Neural cell (in vitro differentiated cells): ENCODE data around the gene RNF223. TPM values are rescaled to one million over a fixed set of nuclear protein-coding genes. Genes with fewer than 3 reads are reported as not detected.

ENCODE experiments used
- H2AFZ ChIP-seq: fragments of 200-600, 300-800 bp; sonication (generic), shearing (Covaris generic); 2 replicates; pipeline ENCODE4 v1.6.0; 2014; ENCODE audit warnings: low read depth, mild to moderate bottlenecking, antibody characterized with exemption, low read length, moderate library complexity
- H3F3A ChIP-seq: fragments of 200-600 bp; shearing (Covaris generic); 2 replicates; pipeline ENCODE4 v1.6.1; 2016; ENCODE audit warnings: mild to moderate bottlenecking, moderate library complexity, mixed read lengths, antibody characterized with exemption, low read length; ENCODE audit not compliant: insufficient read depth, poor library complexity, severe bottlenecking
- H3K27ac ChIP-seq: fragments of 200-600, 300-800 bp; sonication (generic), shearing (Covaris generic); 2 replicates; pipeline ENCODE4 v1.5.1; 2014; ENCODE audit warnings: mild to moderate bottlenecking, low read length, moderate library complexity
- H3K27me3 ChIP-seq: fragments of 300-800, 200-600 bp; sonication (generic), shearing (Covaris generic); 2 replicates; pipeline ENCODE4 v1.6.0; 2014; ENCODE audit warnings: mild to moderate bottlenecking, low read depth, low read length, moderate library complexity; ENCODE audit not compliant: insufficient read depth
- H3K36me3 ChIP-seq: fragments of 300-800, 200-600 bp; sonication (generic), shearing (Covaris generic); 2 replicates; pipeline ENCODE4 v1.5.1; 2014; ENCODE audit warnings: mild to moderate bottlenecking, antibody characterized with exemption, low read length, moderate library complexity; ENCODE audit not compliant: insufficient read depth
- H3K4me2 ChIP-seq: fragments of 300-800, 200-600 bp; sonication (generic), shearing (Covaris generic); 2 replicates; pipeline ENCODE4 v1.6.0; 2014; ENCODE audit warnings: mild to moderate bottlenecking, low read length
- H3K4me3 ChIP-seq: fragments of 300-800, 200-600 bp; sonication (generic), shearing (Covaris generic); 2 replicates; pipeline ENCODE4 v1.5.1; 2014; ENCODE audit warnings: mild to moderate bottlenecking, low read length, moderate library complexity
- H3K79me2 ChIP-seq: fragments of 200-600 bp; shearing (Covaris generic); replicated peaks from 2 replicates; pipeline ENCODE4 v1.6.0; 2014; ENCODE audit warnings: mild to moderate bottlenecking, low read length, moderate library complexity; ENCODE audit not compliant: insufficient read depth
- H3K9ac ChIP-seq: fragments of 300-800, 200-600 bp; sonication (generic), shearing (Covaris generic); 2 replicates; pipeline ENCODE4 v1.6.1; 2016; ENCODE audit warnings: mild to moderate bottlenecking, low read length, mixed read lengths
- H3K9me2 ChIP-seq: fragments of 200-600 bp; shearing (Covaris generic); 2 replicates; pipeline ENCODE4 v1.6.1; 2016; ENCODE audit warnings: mild to moderate bottlenecking, low read length, mixed read lengths; ENCODE audit not compliant: insufficient read depth
- H3K9me3 ChIP-seq: fragments of 200-600, 300-800 bp; sonication (generic), shearing (Covaris generic); 2 replicates; pipeline ENCODE4 v1.6.1; 2016; ENCODE audit warnings: mild to moderate bottlenecking, mixed run types, low read length, moderate library complexity, mixed read lengths
- H4K20me1 ChIP-seq: fragments of 200-600 bp; shearing (Covaris generic); 2 replicates; pipeline ENCODE4 v1.6.1; 2016; ENCODE audit warnings: mild to moderate bottlenecking, mixed run types; ENCODE audit not compliant: insufficient read depth
- EP300 ChIP-seq: fragments of 450-650 bp; conservative IDR thresholded peaks from 2 replicates; pipeline ENCODE4 v1.6.1; 2014; ENCODE audit warnings: antibody characterized with exemption, mild to moderate bottlenecking, moderate library complexity; ENCODE audit not compliant: poor library complexity, severe bottlenecking
- EZH2 ChIP-seq: fragments of 200-600, 300-800 bp; shearing (Covaris generic), sonication (generic); IDR thresholded peaks from 2 replicates; pipeline ENCODE4 v1.6.1; 2014; ENCODE audit warnings: antibody characterized with exemption, low read length, borderline replicate concordance, mild to moderate bottlenecking; ENCODE audit not compliant: insufficient read depth, poor library complexity, severe bottlenecking
- MXI1 ChIP-seq: fragments of 450-650 bp; conservative IDR thresholded peaks from 2 replicates; pipeline ENCODE4 v1.6.1; 2014; ENCODE audit warnings: antibody characterized with exemption, mild to moderate bottlenecking; ENCODE audit not compliant: poor library complexity, severe bottlenecking
- POLR2AphosphoS5 ChIP-seq: IDR thresholded peaks from 2 replicates; pipeline ENCODE4 v1.6.1; 2012
- RAD21 ChIP-seq: fragments of 450-650 bp; conservative IDR thresholded peaks from 2 replicates; pipeline ENCODE4 v1.6.1; 2014; ENCODE audit warnings: antibody characterized with exemption, mild to moderate bottlenecking, moderate library complexity
- SMC3 ChIP-seq: fragments of 450-650 bp; conservative IDR thresholded peaks from 2 replicates; pipeline ENCODE4 v1.6.1; 2014; ENCODE audit warnings: antibody characterized with exemption, mild to moderate bottlenecking, moderate library complexity; ENCODE audit not compliant: poor library complexity
- TAF1 ChIP-seq: IDR thresholded peaks from 2 replicates; pipeline ENCODE4 v1.6.1; 2012; ENCODE audit warnings: low read depth
- polyA plus RNA-seq: library from polyadenylated mRNA; depleted of rRNA; stranded (reverse); fragments of >200 nt; gene quantifications from 2 replicates; pipeline ENCODE4 v1.2.3, GENCODE V29; 2014
- TF ChIP-seq, protein P1 (sequence below): IDR thresholded peaks from 2 replicates; pipeline ENCODE4 v1.6.1; 2012; ENCODE audit warnings: borderline replicate concordance
- TF ChIP-seq, protein P2 (sequence below): fragments of 450-650 bp; IDR thresholded peaks from 2 replicates; pipeline ENCODE4 v1.5.1; 2014; ENCODE audit warnings: antibody characterized with exemption, mild to moderate bottlenecking, moderate library complexity; ENCODE audit not compliant: poor library complexity, severe bottlenecking

RNF223 gene
- polyA plus RNA-seq, 1 donor from 2014 or later: not detected

DNA sequence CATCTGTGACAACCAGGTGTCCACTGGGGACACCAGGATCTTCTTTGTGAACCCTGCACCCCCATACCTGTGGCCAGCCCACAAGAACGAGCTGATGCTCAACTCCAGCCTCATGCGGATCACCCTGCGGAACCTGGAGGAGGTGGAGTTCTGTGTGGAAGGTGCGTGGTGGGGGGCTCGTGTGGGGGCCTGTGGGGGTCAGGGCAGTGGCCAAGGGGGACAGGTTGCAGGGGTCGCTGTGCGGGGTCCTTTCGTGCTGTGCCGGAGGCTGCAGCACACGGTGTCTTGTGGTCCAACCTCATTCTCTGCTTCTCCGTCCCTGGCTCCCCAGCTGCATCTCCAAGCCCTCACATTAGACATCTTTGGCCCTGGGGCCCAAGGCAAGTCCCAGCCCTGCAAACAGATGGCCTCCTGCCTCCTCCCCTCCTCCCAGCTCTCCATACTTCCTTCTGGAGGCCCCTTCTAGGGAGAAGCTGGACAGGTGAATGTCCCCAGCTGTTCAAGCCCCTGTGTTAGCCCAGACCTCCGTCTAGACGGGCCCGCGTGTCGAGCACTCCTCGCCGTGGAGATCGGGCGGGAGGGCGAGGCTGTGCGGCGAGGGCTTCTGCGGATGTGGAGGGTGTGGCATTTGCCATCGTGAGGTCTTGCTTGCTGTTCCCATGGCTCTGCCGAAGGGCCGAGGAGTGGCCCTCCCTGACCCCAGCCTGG is 51.6 kb downstream of the RNF223 start:
- no peaks in the 10 kb centered on the region for H3K36me3 ChIP-seq
- no peak overlapping the region for H3K4me3 ChIP-seq
- no peaks in the 10 kb centered on the region for H4K20me1 ChIP-seq
- H3K9ac ChIP-seq: no peak overlapping the region
- no peak overlapping the region for H3K27ac ChIP-seq
- no peak overlapping the region for H2AFZ ChIP-seq
- no peaks in the 10 kb centered on the region for H3K9me3 ChIP-seq
- peaks cover 4% of the 10 kb centered on the region for H3K79me2 ChIP-seq
- no peaks in the 10 kb centered on the region for H3K9me2 ChIP-seq
- no peaks in the 10 kb centered on the region for H3K27me3 ChIP-seq
- H3K4me2 ChIP-seq: no peak overlapping the region
- TF ChIP-seq, protein P1, sequence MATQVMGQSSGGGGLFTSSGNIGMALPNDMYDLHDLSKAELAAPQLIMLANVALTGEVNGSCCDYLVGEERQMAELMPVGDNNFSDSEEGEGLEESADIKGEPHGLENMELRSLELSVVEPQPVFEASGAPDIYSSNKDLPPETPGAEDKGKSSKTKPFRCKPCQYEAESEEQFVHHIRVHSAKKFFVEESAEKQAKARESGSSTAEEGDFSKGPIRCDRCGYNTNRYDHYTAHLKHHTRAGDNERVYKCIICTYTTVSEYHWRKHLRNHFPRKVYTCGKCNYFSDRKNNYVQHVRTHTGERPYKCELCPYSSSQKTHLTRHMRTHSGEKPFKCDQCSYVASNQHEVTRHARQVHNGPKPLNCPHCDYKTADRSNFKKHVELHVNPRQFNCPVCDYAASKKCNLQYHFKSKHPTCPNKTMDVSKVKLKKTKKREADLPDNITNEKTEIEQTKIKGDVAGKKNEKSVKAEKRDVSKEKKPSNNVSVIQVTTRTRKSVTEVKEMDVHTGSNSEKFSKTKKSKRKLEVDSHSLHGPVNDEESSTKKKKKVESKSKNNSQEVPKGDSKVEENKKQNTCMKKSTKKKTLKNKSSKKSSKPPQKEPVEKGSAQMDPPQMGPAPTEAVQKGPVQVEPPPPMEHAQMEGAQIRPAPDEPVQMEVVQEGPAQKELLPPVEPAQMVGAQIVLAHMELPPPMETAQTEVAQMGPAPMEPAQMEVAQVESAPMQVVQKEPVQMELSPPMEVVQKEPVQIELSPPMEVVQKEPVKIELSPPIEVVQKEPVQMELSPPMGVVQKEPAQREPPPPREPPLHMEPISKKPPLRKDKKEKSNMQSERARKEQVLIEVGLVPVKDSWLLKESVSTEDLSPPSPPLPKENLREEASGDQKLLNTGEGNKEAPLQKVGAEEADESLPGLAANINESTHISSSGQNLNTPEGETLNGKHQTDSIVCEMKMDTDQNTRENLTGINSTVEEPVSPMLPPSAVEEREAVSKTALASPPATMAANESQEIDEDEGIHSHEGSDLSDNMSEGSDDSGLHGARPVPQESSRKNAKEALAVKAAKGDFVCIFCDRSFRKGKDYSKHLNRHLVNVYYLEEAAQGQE: no peak
- no peak for TF ChIP-seq SMC3
- TF ChIP-seq TAF1: no peak
- TF ChIP-seq POLR2AphosphoS5: no peak
- no peak for TF ChIP-seq MXI1
- no peak for TF ChIP-seq RAD21
- no peak for TF ChIP-seq EP300
- TF ChIP-seq, protein P2, sequence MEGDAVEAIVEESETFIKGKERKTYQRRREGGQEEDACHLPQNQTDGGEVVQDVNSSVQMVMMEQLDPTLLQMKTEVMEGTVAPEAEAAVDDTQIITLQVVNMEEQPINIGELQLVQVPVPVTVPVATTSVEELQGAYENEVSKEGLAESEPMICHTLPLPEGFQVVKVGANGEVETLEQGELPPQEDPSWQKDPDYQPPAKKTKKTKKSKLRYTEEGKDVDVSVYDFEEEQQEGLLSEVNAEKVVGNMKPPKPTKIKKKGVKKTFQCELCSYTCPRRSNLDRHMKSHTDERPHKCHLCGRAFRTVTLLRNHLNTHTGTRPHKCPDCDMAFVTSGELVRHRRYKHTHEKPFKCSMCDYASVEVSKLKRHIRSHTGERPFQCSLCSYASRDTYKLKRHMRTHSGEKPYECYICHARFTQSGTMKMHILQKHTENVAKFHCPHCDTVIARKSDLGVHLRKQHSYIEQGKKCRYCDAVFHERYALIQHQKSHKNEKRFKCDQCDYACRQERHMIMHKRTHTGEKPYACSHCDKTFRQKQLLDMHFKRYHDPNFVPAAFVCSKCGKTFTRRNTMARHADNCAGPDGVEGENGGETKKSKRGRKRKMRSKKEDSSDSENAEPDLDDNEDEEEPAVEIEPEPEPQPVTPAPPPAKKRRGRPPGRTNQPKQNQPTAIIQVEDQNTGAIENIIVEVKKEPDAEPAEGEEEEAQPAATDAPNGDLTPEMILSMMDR: no peak
- no peak for TF ChIP-seq EZH2
- no peaks in the 10 kb centered on the region for H3F3A ChIP-seq

DNA sequence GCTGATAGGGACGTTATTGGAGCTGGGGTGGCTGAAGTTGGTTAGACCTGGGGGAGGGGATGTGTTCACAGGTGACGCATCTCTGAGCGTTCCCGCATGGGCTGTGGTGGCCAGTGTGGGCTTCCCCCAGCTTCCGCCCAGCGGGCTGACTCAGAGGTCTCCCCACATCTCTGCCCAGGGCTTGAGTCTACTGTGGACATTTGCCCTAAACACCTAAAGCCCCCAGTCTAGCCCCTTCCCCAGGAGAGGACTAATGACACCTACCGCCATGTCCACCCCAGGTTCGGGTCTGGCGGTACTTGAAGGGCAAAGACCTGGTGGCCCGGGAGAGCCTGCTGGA is 52.2 kb downstream of the RNF223 start:
- TF ChIP-seq TAF1 (no peak), SMC3 (no peak), POLR2AphosphoS5 (no peak), EZH2 (no peak), RAD21 (no peak), EP300 (no peak), MXI1 (no peak)
- TF ChIP-seq, protein P2: no peak
- TF ChIP-seq, protein P1: no peak
- H3K36me3 ChIP-seq: no peaks in the 10 kb centered on the region
- no peak overlapping the region for H2AFZ ChIP-seq
- no peak overlapping the region for H3K4me3 ChIP-seq
- H3K9ac ChIP-seq: no peak overlapping the region
- H3K9me3 ChIP-seq: no peaks in the 10 kb centered on the region
- no peaks in the 10 kb centered on the region for H4K20me1 ChIP-seq
- H3K79me2 ChIP-seq: peaks cover 4% of the 10 kb centered on the region
- H3K27me3 ChIP-seq: no peaks in the 10 kb centered on the region
- no peaks in the 10 kb centered on the region for H3F3A ChIP-seq
- no peak overlapping the region for H3K27ac ChIP-seq
- H3K4me2 ChIP-seq: no peak overlapping the region
- H3K9me2 ChIP-seq: no peaks in the 10 kb centered on the region
